D341Med (cell line): ENCODE measurements around the gene RTKN.
"Not testable (repeated sequence)": the region's sequence is repeated elsewhere in the genome, so short reads cannot be mapped to it uniquely, and the experiment has no call there.

ENCODE experiments used
- DNase-seq: peaks from one replicate; pipeline ENCODE4 v3.0.0; 2012; ENCODE audit warnings: low spot score

RTKN gene

GRCh38 chr2:74461187-74462053 is 19.7 kb upstream of the RTKN start:
- peak; percentile 33 for DNase-seq

GRCh38 chr2:74460187-74460586 is 18.4 kb upstream of the RTKN start:
- DNase-seq = not testable (repeated sequence)

- DNase-seq = not testable (repeated sequence)
Observed at GRCh38 chr2:74459503-74460118, 17.9 kb upstream of the RTKN start.

GRCh38 chr2:74458938-74459363 is 17.2 kb upstream of the RTKN start:
- DNase-seq = no peak

- DNase-seq = peak; percentile 92
Observed at GRCh38 chr2:74458132-74458937, 16.6 kb upstream of the RTKN start, which contains the start of gene WBP1. Gene WBP1 (plus strand): TSS chr2:74458438. CDS start chr2:74458603, 165 bp downstream.

GRCh38 chr2:74457549-74458131 is 15.9 kb upstream of the RTKN start:
- peak; percentile 70 for DNase-seq

- DNase-seq = no peak
Observed at GRCh38 chr2:74457129-74457548, 15.4 kb upstream of the RTKN start.

GRCh38 chr2:74454654-74455511 is 13.1 kb upstream of the RTKN start, which contains the start of gene INO80B:
Gene INO80B (plus strand): TSS chr2:74455087. CDS start chr2:74455117, 30 bp downstream.
- peak; percentile 82 for DNase-seq

- DNase-seq = no peak
Observed at GRCh38 chr2:74450570-74451190, 8.9 kb upstream of the RTKN start.

GRCh38 chr2:74448771-74449170 is 7.0 kb upstream of the RTKN start:
- no peak for DNase-seq

- DNase-seq = no peak
Observed at GRCh38 chr2:74447230-74447999, 5.7 kb upstream of the RTKN start.

- no peak for DNase-seq
Observed at GRCh38 chr2:74444498-74445318, 3.0 kb upstream of the RTKN start.

GRCh38 chr2:74442483-74443297 is 953 bp upstream of the RTKN start:
- DNase-seq = not testable (repeated sequence)

GRCh38 chr2:74441170-74441689 is 507 bp downstream of the RTKN start:
- no peak for DNase-seq

GRCh38 chr2:74440378-74441169 is 1.2 kb downstream of the RTKN start:
- peak; percentile 98 for DNase-seq

- no peak for DNase-seq
Observed at GRCh38 chr2:74439803-74440377, 1.8 kb downstream of the RTKN start.
